ENCODE data around the gene FOXK1. TPM values are rescaled to one million over a fixed set of nuclear protein-coding genes. Genes with fewer than 3 reads are reported as not detected.
"Not testable (repeated sequence)": the region's sequence is repeated elsewhere in the genome, so short reads cannot be mapped to it uniquely, and the experiment has no call there.

Gene FOXK1
- total RNA-seq, 1 donor from 2014 or later = 17.6 TPM

- no peaks in the 10 kb centered on the region for H3K36me3 ChIP-seq (ENCODE audit: control insufficient read depth, insufficient read depth, low read length)
- peak; percentile 28 for DNase-seq (ENCODE audit: low read depth)
- no peak for FAIRE-seq
- no peaks in the 10 kb centered on the region for H3K27me3 ChIP-seq (ENCODE audit: control insufficient read depth, insufficient read depth, low read length)
- H3K4me3 ChIP-seq (ENCODE audit: low read depth, low read length) = no peak overlapping the region
- TF ChIP-seq CTCF (IDR thresholded peaks at IDR 0.05; ENCODE audit: insufficient read depth, low read length, severe bottlenecking) = no peak
These were observed 9.1 kb downstream of the FOXK1 start for GRCh38 chr7:4690953-4691856.

DNA sequence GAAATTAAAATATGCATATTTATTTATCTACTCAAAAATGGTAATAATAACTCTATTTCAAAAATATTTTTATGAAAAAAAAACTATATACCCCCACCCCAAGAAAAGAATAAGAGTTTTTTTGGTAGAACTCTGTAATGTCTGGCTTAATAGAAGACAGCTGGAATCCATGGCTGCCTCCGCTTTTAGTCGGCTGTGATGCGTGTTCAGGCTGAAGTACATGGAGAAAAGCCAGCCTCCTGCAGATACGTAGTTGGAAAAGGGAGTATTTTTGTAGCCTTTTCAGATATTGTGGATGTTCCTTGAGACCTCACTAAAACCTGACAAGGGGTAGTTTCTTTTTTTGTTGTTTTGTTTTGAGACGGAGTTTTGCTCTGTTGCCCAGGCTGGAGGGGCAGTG is 10.0 kb downstream of the FOXK1 start:
- DNase-seq (ENCODE audit: low read depth) (no peak), FAIRE-seq (no peak)
- Histone ChIP-seq H3K36me3 (ENCODE audit: control insufficient read depth, insufficient read depth, low read length) (no peaks in the 10 kb centered on the region), H3K4me3 (ENCODE audit: low read depth, low read length) (no peak overlapping the region), H3K27me3 (ENCODE audit: control insufficient read depth, insufficient read depth, low read length) (no peaks in the 10 kb centered on the region)
- no peak for TF ChIP-seq CTCF (IDR thresholded peaks at IDR 0.05; ENCODE audit: insufficient read depth, low read length, severe bottlenecking)

DNA sequence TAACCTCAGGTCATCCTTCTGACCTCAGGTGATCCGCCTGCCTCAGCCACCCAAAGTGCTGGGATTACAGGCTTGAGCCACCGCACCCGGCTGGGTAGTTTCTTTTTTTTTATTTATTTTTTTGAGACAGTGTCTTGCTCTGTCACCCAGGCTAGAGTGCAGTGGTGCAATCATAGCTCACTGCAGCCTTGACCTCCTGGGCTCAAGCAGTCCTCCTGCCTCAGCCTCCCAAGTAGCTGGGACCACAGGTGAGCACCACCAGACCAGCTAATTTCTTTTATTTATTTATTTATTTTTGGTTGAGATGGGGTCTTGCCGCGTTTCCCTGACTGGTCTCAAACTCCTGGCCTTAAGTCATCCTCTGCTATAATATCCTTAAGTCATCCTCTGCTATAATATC is 10.5 kb downstream of the FOXK1 start:
- H3K27me3 ChIP-seq (ENCODE audit: control insufficient read depth, insufficient read depth, low read length); H3K4me3 ChIP-seq (ENCODE audit: low read depth, low read length); FAIRE-seq; DNase-seq (ENCODE audit: low read depth); H3K36me3 ChIP-seq (ENCODE audit: control insufficient read depth, insufficient read depth, low read length): not testable (repeated sequence)

GRCh38 chr7:4693152-4693551 is 11.1 kb downstream of the FOXK1 start:
- FAIRE-seq (no peak), DNase-seq (ENCODE audit: low read depth) (no peak)
- no peak for TF ChIP-seq CTCF (IDR thresholded peaks at IDR 0.05; ENCODE audit: insufficient read depth, low read length, severe bottlenecking)
- no peaks in the 10 kb centered on the region for H3K36me3 ChIP-seq (ENCODE audit: control insufficient read depth, insufficient read depth, low read length)
- H3K4me3 ChIP-seq (ENCODE audit: low read depth, low read length) = no peak overlapping the region
- no peaks in the 10 kb centered on the region for H3K27me3 ChIP-seq (ENCODE audit: control insufficient read depth, insufficient read depth, low read length)

- no peaks in the 10 kb centered on the region for H3K36me3 ChIP-seq (ENCODE audit: control insufficient read depth, insufficient read depth, low read length)
- TF ChIP-seq CTCF (IDR thresholded peaks at IDR 0.05; ENCODE audit: insufficient read depth, low read length, severe bottlenecking) = no peak
- DNase-seq (ENCODE audit: low read depth) = no peak
- no peak overlapping the region for H3K4me3 ChIP-seq (ENCODE audit: low read depth, low read length)
- H3K27me3 ChIP-seq (ENCODE audit: control insufficient read depth, insufficient read depth, low read length) = no peaks in the 10 kb centered on the region
- FAIRE-seq = no peak
These were observed 11.7 kb downstream of the FOXK1 start for GRCh38 chr7:4693749-4694148.

DNA sequence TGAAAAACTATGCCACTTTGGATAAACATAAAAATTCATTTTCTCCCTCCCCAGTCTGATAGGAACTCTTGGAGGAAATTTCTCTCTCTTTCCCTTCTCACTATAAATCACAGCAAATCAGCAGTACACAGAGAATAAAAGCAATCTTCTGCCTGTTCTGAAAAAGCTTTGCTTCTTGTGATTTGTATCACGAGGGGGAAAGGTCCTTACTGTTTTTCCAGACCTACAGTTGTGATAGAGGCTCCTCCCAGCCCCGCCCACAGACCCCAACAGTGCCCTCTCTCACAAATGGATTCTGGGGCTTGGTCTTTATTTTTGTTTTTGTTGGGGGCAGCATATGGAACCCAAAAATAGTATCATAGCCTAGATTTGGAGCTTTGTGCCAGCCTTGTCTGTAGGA is 12.2 kb downstream of the FOXK1 start:
- DNase-seq (ENCODE audit: low read depth) = no peak
- Histone ChIP-seq H3K4me3 (ENCODE audit: low read depth, low read length) (no peak overlapping the region), H3K27me3 (ENCODE audit: control insufficient read depth, insufficient read depth, low read length) (no peaks in the 10 kb centered on the region), H3K36me3 (ENCODE audit: control insufficient read depth, insufficient read depth, low read length) (no peaks in the 10 kb centered on the region)
- no peak for TF ChIP-seq CTCF (IDR thresholded peaks at IDR 0.05; ENCODE audit: insufficient read depth, low read length, severe bottlenecking)
- FAIRE-seq = no peak

Measured in bronchial epithelial cell (primary cell).